ENCODE measurements around the gene FAM53A.

FAM53A gene

GRCh38 chr4:1637580-1638271, 46.4 kb downstream of the FAM53A start:
- no peak for DNase-seq

DNA sequence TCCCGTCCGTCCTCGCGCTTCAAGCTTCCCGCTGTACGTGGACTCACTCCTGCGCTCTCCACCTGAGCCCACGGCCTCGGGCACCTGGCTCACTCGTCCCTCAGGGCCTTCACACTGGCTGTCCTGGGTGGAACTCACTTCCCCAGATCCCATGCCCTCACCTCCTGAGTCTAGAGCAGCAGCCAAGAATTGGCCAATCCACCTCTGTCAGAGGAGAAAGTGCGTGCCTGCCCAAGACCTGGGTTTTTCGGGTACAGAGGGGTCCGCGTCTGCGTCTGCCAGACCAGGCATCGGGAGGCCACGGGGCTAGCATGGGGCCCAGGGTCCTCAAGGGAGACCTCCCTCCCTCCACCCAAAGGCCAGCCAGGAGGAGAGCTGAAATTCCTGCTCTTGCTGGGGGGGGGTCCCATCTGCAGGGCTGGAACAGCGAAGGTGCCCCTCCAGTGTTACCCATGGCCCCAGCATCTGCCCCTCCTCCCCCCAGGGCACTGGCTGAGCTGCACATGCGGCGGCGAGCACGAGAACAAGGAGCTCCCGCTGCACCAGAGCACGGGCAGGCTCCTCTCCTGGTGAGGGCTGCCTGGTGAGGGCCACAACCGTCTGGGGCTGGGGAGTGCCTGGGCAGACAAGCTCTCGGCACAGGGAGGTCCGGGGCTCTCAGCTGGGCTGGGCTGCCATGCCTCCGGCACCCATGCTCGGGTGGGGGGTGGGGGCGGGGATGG, 47.5 kb downstream of the FAM53A start:
- no peak for DNase-seq

DNA sequence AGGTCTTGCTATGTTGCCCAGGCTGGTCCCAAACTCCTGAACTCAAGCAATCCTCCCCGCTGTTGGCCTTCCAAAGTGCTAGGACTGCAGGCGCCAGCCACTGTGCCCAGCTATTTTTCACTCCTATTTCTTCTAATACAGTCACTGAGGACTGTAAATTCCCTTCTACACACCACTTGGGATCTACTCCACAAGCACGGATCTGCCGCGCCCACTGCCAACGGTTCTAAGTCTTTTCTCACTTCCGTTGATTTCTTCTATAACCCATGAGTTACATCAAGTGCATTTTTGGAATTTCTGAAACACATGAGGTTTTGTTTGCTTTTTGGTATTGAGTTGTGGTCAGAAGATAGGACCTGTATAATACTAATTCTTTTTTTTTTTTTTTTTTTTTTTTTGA, 48.6 kb downstream of the FAM53A start:
- no peak for DNase-seq

DNA sequence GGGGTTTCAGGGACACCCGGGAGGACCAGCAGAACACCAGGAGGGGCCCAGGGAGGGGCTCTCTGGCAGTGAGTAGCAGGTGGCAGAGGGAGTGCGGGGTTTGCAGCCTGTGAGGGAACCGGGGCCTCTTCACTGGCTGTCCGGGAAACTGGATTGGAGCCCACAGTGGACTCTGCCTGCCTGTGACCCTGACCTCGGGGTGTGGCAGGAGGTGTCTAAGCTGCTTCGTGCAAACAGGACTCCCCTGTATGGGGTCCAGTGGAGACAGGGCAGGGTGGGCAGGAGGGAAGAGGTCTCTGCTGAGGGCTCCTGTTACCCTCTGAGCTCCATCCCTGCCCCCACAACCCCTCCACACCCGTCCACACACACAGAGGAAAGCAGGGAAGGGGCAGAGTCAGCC, 50.1 kb downstream of the FAM53A start:
- no peak for DNase-seq

DNA sequence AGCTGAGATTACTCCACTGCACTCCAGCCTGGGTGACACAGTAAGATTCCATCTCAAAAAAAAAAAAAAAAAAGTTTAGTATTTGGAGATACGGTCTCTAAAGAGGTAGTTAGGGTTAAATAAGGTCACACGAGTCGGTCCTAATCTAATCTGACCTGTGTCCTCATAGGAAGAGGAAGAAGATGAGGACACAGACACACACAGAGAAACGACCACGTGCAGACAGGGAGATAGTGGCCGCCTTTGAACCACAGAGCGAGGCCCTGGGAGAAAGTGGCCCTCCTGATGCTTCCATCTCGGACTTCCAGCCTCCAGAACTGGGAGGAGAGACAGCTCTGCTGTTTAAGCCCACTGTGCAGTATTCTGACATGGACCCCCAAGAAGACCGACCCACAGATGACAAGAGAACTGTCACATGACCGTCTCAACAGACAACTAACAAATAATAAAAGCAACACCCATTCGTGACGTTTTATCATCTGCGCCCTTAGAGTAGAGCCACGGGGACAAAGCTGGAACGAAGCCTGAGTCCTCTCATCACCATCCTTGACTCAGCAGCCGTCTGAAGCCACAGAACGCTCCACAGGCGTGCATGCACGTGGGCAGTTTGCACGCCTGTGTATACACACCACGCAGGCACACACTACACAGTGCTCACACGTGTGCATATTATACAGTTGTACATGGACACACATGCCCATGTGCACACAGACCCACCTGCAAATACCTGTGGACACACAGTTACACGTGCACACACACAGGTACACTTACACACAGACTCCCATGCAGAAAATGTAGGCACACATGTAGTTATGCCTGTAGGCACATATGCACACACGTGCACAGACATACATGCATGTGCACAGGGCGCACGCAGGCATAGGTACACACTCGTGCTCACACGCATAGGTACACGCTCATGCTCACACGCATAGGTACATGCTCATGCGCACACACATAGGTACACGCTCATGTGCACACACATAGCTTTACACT, 51.7 kb downstream of the FAM53A start:
- no peak for DNase-seq

DNA sequence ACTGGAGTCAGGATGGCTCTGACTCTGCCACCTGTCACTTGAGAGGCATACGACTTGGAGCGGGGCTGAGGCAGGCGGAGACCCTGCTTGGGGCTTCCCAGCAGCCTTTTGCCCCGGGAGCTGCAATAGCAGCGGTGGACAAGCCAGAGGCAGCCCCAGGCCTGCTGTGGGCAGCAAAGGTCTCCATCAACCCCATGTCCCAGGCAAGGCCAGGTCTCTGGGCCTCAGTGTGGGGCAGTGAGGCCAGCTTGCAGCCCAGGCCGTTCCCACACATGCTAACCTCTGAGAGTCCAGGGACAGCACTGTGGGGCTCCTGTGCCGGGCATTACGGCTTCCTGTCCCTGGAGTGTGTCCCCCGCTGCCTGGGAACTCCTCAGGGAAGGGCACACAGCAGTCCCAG, 53.0 kb downstream of the FAM53A start:
- no peak for DNase-seq

DNA sequence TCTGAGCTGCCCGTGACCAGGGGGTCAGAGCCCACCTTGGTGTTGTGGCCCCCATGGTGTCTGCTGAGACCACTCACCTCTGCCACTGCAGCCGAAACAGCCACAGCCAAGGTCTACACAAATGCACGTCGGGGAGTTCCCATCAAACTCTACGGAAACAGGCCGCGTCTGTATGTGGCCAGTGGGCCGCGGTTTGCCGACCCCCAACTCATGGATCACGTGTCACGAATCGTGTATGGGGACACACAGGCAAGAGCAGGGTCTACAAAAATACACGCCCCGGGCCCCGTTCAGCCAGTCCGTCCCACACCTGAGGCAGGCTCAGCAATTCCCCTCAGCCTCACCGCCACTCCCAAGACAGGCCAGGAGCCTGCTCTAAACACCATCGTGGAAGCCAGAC, 53.8 kb downstream of the FAM53A start:
- DNase-seq = no peak

DNA sequence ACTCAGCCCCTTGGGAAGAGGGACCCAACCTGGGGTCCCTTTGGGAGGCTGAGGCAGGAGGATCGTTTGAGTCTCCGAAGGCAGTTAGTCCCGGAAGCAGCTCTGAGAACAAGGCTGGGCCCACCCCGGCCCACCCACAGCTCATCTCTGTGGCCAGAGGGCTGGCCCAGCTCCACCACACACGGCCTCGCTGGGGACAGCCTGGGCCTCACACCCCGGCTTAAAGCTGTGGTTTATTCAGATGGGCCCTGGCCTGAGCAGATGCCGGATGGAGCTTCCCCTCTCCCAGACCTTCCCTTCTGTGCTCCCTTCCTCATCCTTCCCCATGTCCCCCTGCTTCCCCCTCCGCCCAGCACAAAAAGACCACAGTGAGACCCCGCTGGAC, 54.4 kb downstream of the FAM53A start:
- no peak for DNase-seq

DNA sequence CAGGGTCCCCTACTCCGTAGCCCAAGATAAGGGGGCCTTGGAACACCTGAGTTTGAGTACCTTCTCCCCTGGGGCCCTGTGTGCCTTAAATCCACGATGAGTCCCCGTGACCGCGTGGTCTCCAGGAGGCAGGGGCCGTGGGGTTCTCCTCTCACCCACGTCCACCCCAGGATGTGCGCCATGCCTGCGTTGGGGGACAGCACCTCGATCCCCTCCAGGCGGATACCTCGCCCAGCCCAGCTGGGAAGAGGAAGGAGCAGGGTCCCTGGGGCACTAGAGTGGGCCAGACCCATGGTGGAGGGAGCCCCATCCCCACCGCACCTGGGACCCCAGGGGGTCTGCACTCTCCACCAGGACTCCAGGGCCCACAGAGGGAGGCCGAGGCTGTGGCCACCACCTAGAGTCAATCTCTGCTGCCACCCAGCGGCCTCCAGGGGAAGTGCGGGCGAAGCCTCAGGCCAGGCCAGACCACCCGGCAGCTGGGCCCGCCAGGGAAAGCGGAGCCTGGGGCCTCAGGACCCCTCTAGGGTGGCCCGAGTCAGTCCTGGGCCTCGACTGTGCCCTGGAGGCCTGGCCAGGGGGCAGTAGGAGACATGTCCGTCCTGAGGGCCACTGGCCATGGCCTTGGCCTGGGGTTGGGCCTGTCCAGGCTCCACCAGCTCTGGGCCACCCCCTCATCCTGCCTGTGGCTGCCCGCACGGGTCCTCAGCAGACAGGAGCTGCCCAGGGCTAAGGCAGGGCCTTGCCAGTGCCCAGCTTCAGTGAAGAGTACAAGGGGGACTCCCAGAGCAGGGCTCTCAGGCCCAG, 55.0 kb downstream of the FAM53A start:
- DNase-seq = no peak

GRCh38 chr4:1627417-1628313, 56.4 kb downstream of the FAM53A start:
- no peak for DNase-seq

DNA sequence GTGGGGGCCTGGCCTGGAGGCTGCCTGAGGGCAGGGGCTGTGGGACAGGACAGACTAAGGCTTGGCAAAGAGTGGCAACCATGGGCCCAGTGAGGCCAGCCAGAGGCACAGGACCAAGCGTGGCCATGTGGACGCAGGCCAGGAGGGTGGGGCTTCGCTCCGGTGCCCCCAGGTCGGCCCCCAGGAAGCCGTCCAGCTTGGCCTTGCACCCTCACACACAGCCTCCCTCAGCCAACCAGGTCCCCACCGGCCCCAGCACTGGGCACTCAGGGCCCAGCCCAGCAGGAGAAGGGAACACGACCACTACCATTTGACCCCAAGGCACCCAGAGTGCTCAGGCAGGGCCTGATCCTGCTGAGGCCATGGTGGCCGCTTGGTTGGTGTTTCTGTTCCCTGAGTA, 57.2 kb downstream of the FAM53A start:
- no peak for DNase-seq

- no peak for DNase-seq
Measured at GRCh38 chr4:1626151-1626550, 58.0 kb downstream of the FAM53A start.

GRCh38 chr4:1625600-1626138, 58.4 kb downstream of the FAM53A start:
- DNase-seq = no peak

DNA sequence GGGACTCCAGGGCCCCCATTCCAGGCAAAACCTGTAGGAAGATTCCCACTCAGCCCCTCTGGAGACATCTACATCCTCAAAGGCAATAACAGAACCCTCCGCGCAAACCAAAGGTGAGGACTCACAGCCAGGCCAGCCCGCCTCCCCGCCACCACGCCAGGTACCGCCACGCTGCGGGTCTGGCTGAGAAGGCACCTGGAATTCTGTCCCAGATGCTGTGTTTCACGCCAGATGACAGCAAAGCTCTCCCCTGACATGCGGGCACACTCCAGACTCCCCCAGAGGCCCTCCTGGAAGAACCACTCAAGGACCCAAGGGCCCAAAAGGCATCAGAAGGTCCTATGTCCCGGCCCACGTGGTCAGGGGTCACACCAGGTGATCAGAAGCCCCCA, 59.6 kb downstream of the FAM53A start:
- no peak for DNase-seq

DNA sequence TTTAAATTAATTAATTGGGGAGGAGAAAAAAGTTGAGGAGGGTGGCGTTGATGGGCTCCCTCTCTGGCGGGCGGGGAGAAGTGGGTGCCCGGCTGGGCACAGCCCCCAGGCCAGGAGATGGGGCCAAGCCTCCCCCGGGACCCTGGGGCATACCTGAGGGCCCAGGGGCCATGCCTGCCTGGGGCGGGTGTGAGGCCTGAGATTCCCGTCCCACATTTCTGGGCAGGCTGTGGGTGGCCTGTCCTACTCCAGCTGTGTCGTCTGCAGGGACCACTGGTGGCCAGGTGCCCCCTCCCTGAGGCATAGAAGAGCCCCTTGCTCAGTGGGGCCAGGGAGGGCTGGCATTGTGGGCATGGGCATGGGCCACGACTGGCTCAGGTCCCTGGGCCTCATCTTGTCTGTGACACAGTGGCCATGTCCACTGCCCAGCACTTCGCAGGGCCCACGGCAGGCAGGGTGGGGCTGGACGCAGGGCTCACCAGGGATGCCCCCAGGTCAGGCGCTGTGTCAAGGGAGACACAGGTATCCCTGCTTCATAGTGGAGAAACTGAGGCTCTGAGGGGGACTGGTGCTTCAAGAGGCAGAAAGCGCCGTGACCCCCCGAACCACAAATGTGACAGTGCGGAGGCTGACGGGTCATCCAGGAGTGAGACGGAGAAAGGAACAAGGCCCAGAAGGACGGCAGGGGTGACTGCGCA, 60.1 kb downstream of the FAM53A start:
- no peak for DNase-seq

- DNase-seq = no peak
Measured at GRCh38 chr4:1623400-1623799, 60.7 kb downstream of the FAM53A start.

- DNase-seq = no peak
Measured at GRCh38 chr4:1622956-1623355, 61.2 kb downstream of the FAM53A start.

DNA sequence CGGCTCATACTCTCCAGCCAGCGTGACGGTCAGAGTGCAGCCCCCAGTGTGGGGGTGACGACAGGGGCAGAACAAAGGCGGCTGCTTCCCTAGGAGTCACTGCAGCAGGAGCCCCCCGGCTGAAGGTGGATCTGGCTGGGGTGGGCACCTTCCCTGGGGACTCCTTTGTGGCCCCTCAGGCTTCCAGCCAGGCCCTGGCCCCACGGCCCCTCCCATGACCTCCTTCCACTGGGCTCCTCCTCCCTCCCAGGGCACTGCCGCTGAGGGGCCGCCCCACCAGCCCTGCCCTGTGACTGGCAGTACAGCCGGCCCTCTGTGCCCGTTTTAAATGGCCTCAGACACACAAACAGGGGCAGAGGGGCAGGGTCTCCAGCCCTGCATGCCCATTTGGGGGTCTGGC, 61.9 kb downstream of the FAM53A start:
- no peak for DNase-seq

- DNase-seq = no peak
Measured at GRCh38 chr4:1621526-1621925, 62.6 kb downstream of the FAM53A start.

GRCh38 chr4:1619151-1619672, 64.9 kb downstream of the FAM53A start:
- no peak for DNase-seq
